Loucy (cell line): ENCODE results near the gene TAF10.

Source experiments
- H2AFZ ChIP-seq: fragments of 200-600 bp; sonication (generic); 2 replicates; pipeline ENCODE4 v1.6.0; 2016; ENCODE audit warnings: antibody characterized with exemption, mild to moderate bottlenecking, low read length, moderate library complexity
- H3F3A ChIP-seq: fragments of 200-600 bp; 2 replicates; pipeline ENCODE4 v1.6.0; 2016; ENCODE audit warnings: antibody characterized with exemption, low read depth, mild to moderate bottlenecking
- H3K27me3 ChIP-seq: fragments of 200-600 bp; sonication (generic); 2 replicates; pipeline ENCODE4 v1.6.1; 2014; ENCODE audit warnings: low read length, mild to moderate bottlenecking; ENCODE audit not compliant: insufficient read depth, poor library complexity, severe bottlenecking
- H3K36me3 ChIP-seq: fragments of 200-600 bp; sonication (generic); 2 replicates; pipeline ENCODE4 v1.6.1; 2016; ENCODE audit warnings: low read length; ENCODE audit not compliant: insufficient read depth
- H3K4me1 ChIP-seq: fragments of 200-600 bp; sonication (generic); 2 replicates; pipeline ENCODE4 v1.5.1; 2014; ENCODE audit warnings: low read length, mild to moderate bottlenecking; ENCODE audit not compliant: insufficient read depth, poor library complexity, severe bottlenecking
- H3K4me2 ChIP-seq: fragments of 200-600 bp; sonication (generic); 2 replicates; pipeline ENCODE4 v1.6.0; 2014; ENCODE audit warnings: antibody characterized with exemption, low read length, low read depth, mild to moderate bottlenecking; ENCODE audit not compliant: poor library complexity, severe bottlenecking
- H3K4me3 ChIP-seq: fragments of 200-600 bp; sonication (generic); 2 replicates; pipeline ENCODE4 v1.5.1; 2014; ENCODE audit warnings: low read length, mild to moderate bottlenecking, mixed read lengths; ENCODE audit not compliant: poor library complexity, severe bottlenecking
- H3K79me2 ChIP-seq: fragments of 200-600 bp; sonication (generic); 2 replicates; pipeline ENCODE4 v1.6.1; 2014; ENCODE audit warnings: low read length; ENCODE audit not compliant: insufficient read depth
- H3K9ac ChIP-seq: fragments of 200-600 bp; sonication (generic); 2 replicates; pipeline ENCODE4 v1.6.0; 2014; ENCODE audit warnings: mild to moderate bottlenecking, low read depth, low read length, moderate library complexity; ENCODE audit not compliant: poor library complexity, severe bottlenecking
- H3K9me2 ChIP-seq: fragments of 200-600 bp; sonication (generic); replicated peaks from 2 replicates; pipeline ENCODE4 v1.6.1; 2016; ENCODE audit warnings: low read depth, low read length, mixed read lengths
- H3K9me3 ChIP-seq: fragments of 200-600 bp; sonication (generic); 2 replicates; pipeline ENCODE4 v1.6.1; 2014; ENCODE audit warnings: mild to moderate bottlenecking, antibody characterized with exemption, low read length, low read depth; ENCODE audit not compliant: insufficient read depth
- H4K20me1 ChIP-seq: fragments of 200-600 bp; sonication (generic); 2 replicates; pipeline ENCODE4 v1.6.0; 2014; ENCODE audit warnings: antibody characterized with exemption, low read length, mild to moderate bottlenecking; ENCODE audit not compliant: insufficient read depth, poor library complexity, severe bottlenecking
- CTCF ChIP-seq: fragments of 200-600 bp; sonication (generic); conservative IDR thresholded peaks from 2 replicates; pipeline ENCODE4 v1.5.1; 2014; ENCODE audit warnings: mild to moderate bottlenecking, antibody characterized with exemption, low read length
- EZH2phosphoT487 ChIP-seq: fragments of 200-600 bp; IDR thresholded peaks from 2 replicates; pipeline ENCODE4 v1.6.1; 2018; ENCODE audit warnings: antibody characterized with exemption, mild to moderate bottlenecking, moderate library complexity, borderline replicate concordance

TAF10 gene

GRCh38 chr11:6628526-6628925 is 16.5 kb upstream of the TAF10 start:
- peaks cover 5% of the 10 kb centered on the region for H3K4me1 ChIP-seq
- no peaks in the 10 kb centered on the region for H3K36me3 ChIP-seq
- no peaks in the 10 kb centered on the region for H3F3A ChIP-seq

GRCh38 chr11:6627762-6628241 is 15.8 kb upstream of the TAF10 start:
- Histone ChIP-seq H3K9me3 (no peaks in the 10 kb centered on the region), H2AFZ (peak overlapping the region; percentile 54; the same call in 1 of the 2 replicates), H3K4me2 (peak overlapping the region; percentile 17), H3K79me2 (no peaks in the 10 kb centered on the region), H3K9ac (no peak overlapping the region), H3F3A (no peaks in the 10 kb centered on the region), H3K27me3 (no peaks in the 10 kb centered on the region), H3K9me2 (no peaks in the 10 kb centered on the region), H3K36me3 (no peaks in the 10 kb centered on the region), H3K4me3 (no peak overlapping the region), H3K4me1 (peaks cover 5% of the 10 kb centered on the region), H4K20me1 (no peaks in the 10 kb centered on the region)
- TF ChIP-seq CTCF, result no peak
- TF ChIP-seq EZH2phosphoT487, result no peak

More at GRCh38 chr11:6628526-6628925, 16.5 kb upstream of the TAF10 start:
- H3K4me2 ChIP-seq, result no peak overlapping the region
- no peaks in the 10 kb centered on the region for H3K79me2 ChIP-seq
- H3K9ac ChIP-seq, result no peak overlapping the region
- H3K27me3 ChIP-seq, result no peaks in the 10 kb centered on the region
- H3K4me3 ChIP-seq, result no peak overlapping the region
- no peaks in the 10 kb centered on the region for H3K9me2 ChIP-seq
- no peak overlapping the region for H2AFZ ChIP-seq
- no peaks in the 10 kb centered on the region for H4K20me1 ChIP-seq
- TF ChIP-seq EZH2phosphoT487 (no peak), CTCF (no peak)
- no peaks in the 10 kb centered on the region for H3K9me3 ChIP-seq

GRCh38 chr11:6626971-6627761 is 15.2 kb upstream of the TAF10 start:
- Histone ChIP-seq H4K20me1 (no peaks in the 10 kb centered on the region), H3K36me3 (no peaks in the 10 kb centered on the region)

More at GRCh38 chr11:6626971-6627761, 15.2 kb upstream of the TAF10 start:
- TF ChIP-seq EZH2phosphoT487 (no peak), CTCF (no peak)
- H3K9me2 ChIP-seq, result no peaks in the 10 kb centered on the region
- no peaks in the 10 kb centered on the region for H3K9me3 ChIP-seq
- H3K27me3 ChIP-seq, result no peaks in the 10 kb centered on the region
- no peaks in the 10 kb centered on the region for H3F3A ChIP-seq
- peak overlapping the region; percentile 54; the same call in 1 of the 2 replicates for H2AFZ ChIP-seq
- H3K4me3 ChIP-seq, result no peak overlapping the region
- no peaks in the 10 kb centered on the region for H3K79me2 ChIP-seq
- no peak overlapping the region for H3K9ac ChIP-seq
- H3K4me1 ChIP-seq, result peaks cover 5% of the 10 kb centered on the region
- peak overlapping the region; percentile 17 for H3K4me2 ChIP-seq
